ENCODE data around the gene FAAP20. TPM values are rescaled to one million over a fixed set of nuclear protein-coding genes. Genes with fewer than 3 reads are reported as not detected.

The FAAP20 gene
- total RNA-seq, 1 experiment from 2014 or later = 20.1 TPM

- Histone ChIP-seq H3K9ac (ENCODE audit: low read length) (no peak overlapping the region), H3K4me1 (ENCODE audit: low read length) (no peaks in the 10 kb centered on the region)
Observed at GRCh38 chr1:2182376-2182775, 12.2 kb downstream of the FAAP20 start.

GRCh38 chr1:2181752-2182151 lies 12.8 kb downstream of the FAAP20 start:
- Histone ChIP-seq H3K27me3 (ENCODE audit: low read length) (no peaks in the 10 kb centered on the region), H2AFZ (ENCODE audit: low read length) (no peak overlapping the region), H3K4me1 (ENCODE audit: low read length) (no peaks in the 10 kb centered on the region), H3K9me3 (ENCODE audit: low read length) (no peaks in the 10 kb centered on the region), H4K20me1 (ENCODE audit: insufficient read depth, low read depth, low read length) (no peaks in the 10 kb centered on the region), H3K9ac (ENCODE audit: low read length) (no peak overlapping the region), H3K27ac (ENCODE audit: low read length) (no peak overlapping the region), H3K79me2 (ENCODE audit: low read length) (no peaks in the 10 kb centered on the region), H3K36me3 (ENCODE audit: insufficient read depth, low read length) (no peaks in the 10 kb centered on the region), H3K4me3 (ENCODE audit: low read length) (no peak overlapping the region), H3K4me2 (ENCODE audit: low read depth, low read length, poor library complexity, severe bottlenecking) (no peak overlapping the region), H3K9me2 (replicated peaks; ENCODE audit: insufficient read depth, low read length) (no peaks in the 10 kb centered on the region)
- DNase-seq = no peak

More at GRCh38 chr1:2182376-2182775, 12.2 kb downstream of the FAAP20 start:
- no peaks in the 10 kb centered on the region for H3K79me2 ChIP-seq (ENCODE audit: low read length)
- no peaks in the 10 kb centered on the region for H3K9me2 ChIP-seq (replicated peaks; ENCODE audit: insufficient read depth, low read length)
- no peak overlapping the region for H3K4me2 ChIP-seq (ENCODE audit: low read depth, low read length, poor library complexity, severe bottlenecking)
- no peak overlapping the region for H2AFZ ChIP-seq (ENCODE audit: low read length)
- DNase-seq = no peak
- no peaks in the 10 kb centered on the region for H4K20me1 ChIP-seq (ENCODE audit: insufficient read depth, low read depth, low read length)
- no peaks in the 10 kb centered on the region for H3K9me3 ChIP-seq (ENCODE audit: low read length)
- H3K27ac ChIP-seq (ENCODE audit: low read length) = no peak overlapping the region
- no peaks in the 10 kb centered on the region for H3K27me3 ChIP-seq (ENCODE audit: low read length)
- no peaks in the 10 kb centered on the region for H3K36me3 ChIP-seq (ENCODE audit: insufficient read depth, low read length)
- H3K4me3 ChIP-seq (ENCODE audit: low read length) = no peak overlapping the region

GRCh38 chr1:2181271-2181670 lies 13.3 kb downstream of the FAAP20 start:
- Histone ChIP-seq H3K4me3 (ENCODE audit: low read length) (no peak overlapping the region), H3K9ac (ENCODE audit: low read length) (no peak overlapping the region)

GRCh38 chr1:2180297-2181245 lies 14.0 kb downstream of the FAAP20 start:
- Histone ChIP-seq H4K20me1 (ENCODE audit: insufficient read depth, low read depth, low read length) (no peaks in the 10 kb centered on the region), H3K4me1 (ENCODE audit: low read length) (no peaks in the 10 kb centered on the region), H3K79me2 (ENCODE audit: low read length) (no peaks in the 10 kb centered on the region), H3K27me3 (ENCODE audit: low read length) (no peaks in the 10 kb centered on the region), H3K9me3 (ENCODE audit: low read length) (no peaks in the 10 kb centered on the region), H3K9ac (ENCODE audit: low read length) (no peak overlapping the region), H3K4me3 (ENCODE audit: low read length) (no peak overlapping the region), H3K36me3 (ENCODE audit: insufficient read depth, low read length) (no peaks in the 10 kb centered on the region), H3K27ac (ENCODE audit: low read length) (no peak overlapping the region), H2AFZ (ENCODE audit: low read length) (no peak overlapping the region), H3K4me2 (ENCODE audit: low read depth, low read length, poor library complexity, severe bottlenecking) (no peak overlapping the region), H3K9me2 (replicated peaks; ENCODE audit: insufficient read depth, low read length) (no peaks in the 10 kb centered on the region)
- DNase-seq = no peak

More at GRCh38 chr1:2181271-2181670, 13.3 kb downstream of the FAAP20 start:
- Histone ChIP-seq H3K9me2 (replicated peaks; ENCODE audit: insufficient read depth, low read length) (no peaks in the 10 kb centered on the region), H2AFZ (ENCODE audit: low read length) (no peak overlapping the region), H3K4me2 (ENCODE audit: low read depth, low read length, poor library complexity, severe bottlenecking) (no peak overlapping the region), H3K79me2 (ENCODE audit: low read length) (no peaks in the 10 kb centered on the region), H3K4me1 (ENCODE audit: low read length) (no peaks in the 10 kb centered on the region), H3K27ac (ENCODE audit: low read length) (no peak overlapping the region), H3K36me3 (ENCODE audit: insufficient read depth, low read length) (no peaks in the 10 kb centered on the region), H3K27me3 (ENCODE audit: low read length) (no peaks in the 10 kb centered on the region), H3K9me3 (ENCODE audit: low read length) (no peaks in the 10 kb centered on the region), H4K20me1 (ENCODE audit: insufficient read depth, low read depth, low read length) (no peaks in the 10 kb centered on the region)
- DNase-seq = no peak

GRCh38 chr1:2179283-2180013 lies 15.1 kb downstream of the FAAP20 start:
- no peaks in the 10 kb centered on the region for H4K20me1 ChIP-seq (ENCODE audit: insufficient read depth, low read depth, low read length)
- H3K79me2 ChIP-seq (ENCODE audit: low read length) = no peaks in the 10 kb centered on the region
- no peaks in the 10 kb centered on the region for H3K4me1 ChIP-seq (ENCODE audit: low read length)
- H3K9me2 ChIP-seq (replicated peaks; ENCODE audit: insufficient read depth, low read length) = no peaks in the 10 kb centered on the region
- H3K9me3 ChIP-seq (ENCODE audit: low read length) = no peaks in the 10 kb centered on the region
- no peak overlapping the region for H3K9ac ChIP-seq (ENCODE audit: low read length)
- H3K4me2 ChIP-seq (ENCODE audit: low read depth, low read length, poor library complexity, severe bottlenecking) = no peak overlapping the region
- no peak for DNase-seq
- no peaks in the 10 kb centered on the region for H3K27me3 ChIP-seq (ENCODE audit: low read length)
- no peaks in the 10 kb centered on the region for H3K36me3 ChIP-seq (ENCODE audit: insufficient read depth, low read length)
- no peak overlapping the region for H2AFZ ChIP-seq (ENCODE audit: low read length)
- no peak overlapping the region for H3K27ac ChIP-seq (ENCODE audit: low read length)
- H3K4me3 ChIP-seq (ENCODE audit: low read length) = no peak overlapping the region

- no peak overlapping the region for H3K9ac ChIP-seq (ENCODE audit: low read length)
- H3K36me3 ChIP-seq (ENCODE audit: insufficient read depth, low read length) = no peaks in the 10 kb centered on the region
- no peak overlapping the region for H3K4me3 ChIP-seq (ENCODE audit: low read length)
- H3K4me1 ChIP-seq (ENCODE audit: low read length) = no peaks in the 10 kb centered on the region
- H3K27me3 ChIP-seq (ENCODE audit: low read length) = no peaks in the 10 kb centered on the region
- no peak overlapping the region for H2AFZ ChIP-seq (ENCODE audit: low read length)
- no peak for DNase-seq
- H4K20me1 ChIP-seq (ENCODE audit: insufficient read depth, low read depth, low read length) = no peaks in the 10 kb centered on the region
- no peak overlapping the region for H3K27ac ChIP-seq (ENCODE audit: low read length)
- H3K9me3 ChIP-seq (ENCODE audit: low read length) = no peaks in the 10 kb centered on the region
- no peaks in the 10 kb centered on the region for H3K9me2 ChIP-seq (replicated peaks; ENCODE audit: insufficient read depth, low read length)
- H3K4me2 ChIP-seq (ENCODE audit: low read depth, low read length, poor library complexity, severe bottlenecking) = no peak overlapping the region
- no peaks in the 10 kb centered on the region for H3K79me2 ChIP-seq (ENCODE audit: low read length)
Observed at GRCh38 chr1:2178875-2179274, 15.7 kb downstream of the FAAP20 start.

- H3K36me3 ChIP-seq (ENCODE audit: insufficient read depth, low read length) = no peaks in the 10 kb centered on the region
- H3K79me2 ChIP-seq (ENCODE audit: low read length) = no peaks in the 10 kb centered on the region
- H3K4me1 ChIP-seq (ENCODE audit: low read length) = no peaks in the 10 kb centered on the region
- no peaks in the 10 kb centered on the region for H4K20me1 ChIP-seq (ENCODE audit: insufficient read depth, low read depth, low read length)
- H3K9ac ChIP-seq (ENCODE audit: low read length) = no peak overlapping the region
- H3K4me2 ChIP-seq (ENCODE audit: low read depth, low read length, poor library complexity, severe bottlenecking) = no peak overlapping the region
- no peaks in the 10 kb centered on the region for H3K9me2 ChIP-seq (replicated peaks; ENCODE audit: insufficient read depth, low read length)
- H3K9me3 ChIP-seq (ENCODE audit: low read length) = no peaks in the 10 kb centered on the region
- no peak overlapping the region for H3K4me3 ChIP-seq (ENCODE audit: low read length)
- no peak overlapping the region for H2AFZ ChIP-seq (ENCODE audit: low read length)
- H3K27ac ChIP-seq (ENCODE audit: low read length) = no peak overlapping the region
- H3K27me3 ChIP-seq (ENCODE audit: low read length) = no peaks in the 10 kb centered on the region
- DNase-seq = no peak
Observed at GRCh38 chr1:2177946-2178538, 16.5 kb downstream of the FAAP20 start.

- no peak overlapping the region for H3K9ac ChIP-seq (ENCODE audit: low read length)
- no peaks in the 10 kb centered on the region for H3K27me3 ChIP-seq (ENCODE audit: low read length)
- no peaks in the 10 kb centered on the region for H3K79me2 ChIP-seq (ENCODE audit: low read length)
- no peaks in the 10 kb centered on the region for H4K20me1 ChIP-seq (ENCODE audit: insufficient read depth, low read depth, low read length)
- H3K9me3 ChIP-seq (ENCODE audit: low read length) = no peaks in the 10 kb centered on the region
- no peaks in the 10 kb centered on the region for H3K36me3 ChIP-seq (ENCODE audit: insufficient read depth, low read length)
- no peak overlapping the region for H3K4me3 ChIP-seq (ENCODE audit: low read length)
- no peak for DNase-seq
- no peak overlapping the region for H3K4me2 ChIP-seq (ENCODE audit: low read depth, low read length, poor library complexity, severe bottlenecking)
- H2AFZ ChIP-seq (ENCODE audit: low read length) = no peak overlapping the region
- no peak overlapping the region for H3K27ac ChIP-seq (ENCODE audit: low read length)
- H3K4me1 ChIP-seq (ENCODE audit: low read length) = no peaks in the 10 kb centered on the region
- no peaks in the 10 kb centered on the region for H3K9me2 ChIP-seq (replicated peaks; ENCODE audit: insufficient read depth, low read length)
Observed at GRCh38 chr1:2177541-2177940, 17.0 kb downstream of the FAAP20 start.
